C4-2B (cell line): ENCODE measurements around the gene PLEKHA8.

Experiments used
- ZFX ChIP-seq: fragments of 450-650 bp; IDR thresholded peaks from 2 replicates; pipeline ENCODE4 v1.6.1; 2017
- TF ChIP-seq, protein P1 (sequence below): fragments of 450-650 bp; conservative IDR thresholded peaks from 2 replicates; pipeline ENCODE4 v1.5.1; 2017; ENCODE audit warnings: mild to moderate bottlenecking

DNA sequence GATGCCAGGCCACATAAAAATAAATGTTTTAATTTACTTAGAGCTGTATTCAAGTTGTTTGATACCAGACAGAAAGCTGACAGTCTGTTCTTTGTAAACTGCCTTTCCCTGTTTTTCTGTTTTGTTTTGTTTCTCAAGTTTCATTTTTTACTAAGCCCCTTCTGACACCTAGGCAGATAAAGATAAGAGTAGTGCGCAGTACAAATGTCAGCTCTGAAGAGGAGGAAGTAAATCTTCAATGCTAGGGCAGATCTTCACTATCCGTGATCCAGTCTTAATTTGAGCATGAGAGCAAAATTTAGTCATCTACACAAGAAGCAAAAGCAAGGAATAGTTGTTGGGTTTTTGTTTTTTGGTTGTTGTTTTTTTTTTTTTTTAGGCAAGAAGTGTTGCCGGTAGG is 133.9 kb downstream of the PLEKHA8 start:
- TF ChIP-seq, protein P1, sequence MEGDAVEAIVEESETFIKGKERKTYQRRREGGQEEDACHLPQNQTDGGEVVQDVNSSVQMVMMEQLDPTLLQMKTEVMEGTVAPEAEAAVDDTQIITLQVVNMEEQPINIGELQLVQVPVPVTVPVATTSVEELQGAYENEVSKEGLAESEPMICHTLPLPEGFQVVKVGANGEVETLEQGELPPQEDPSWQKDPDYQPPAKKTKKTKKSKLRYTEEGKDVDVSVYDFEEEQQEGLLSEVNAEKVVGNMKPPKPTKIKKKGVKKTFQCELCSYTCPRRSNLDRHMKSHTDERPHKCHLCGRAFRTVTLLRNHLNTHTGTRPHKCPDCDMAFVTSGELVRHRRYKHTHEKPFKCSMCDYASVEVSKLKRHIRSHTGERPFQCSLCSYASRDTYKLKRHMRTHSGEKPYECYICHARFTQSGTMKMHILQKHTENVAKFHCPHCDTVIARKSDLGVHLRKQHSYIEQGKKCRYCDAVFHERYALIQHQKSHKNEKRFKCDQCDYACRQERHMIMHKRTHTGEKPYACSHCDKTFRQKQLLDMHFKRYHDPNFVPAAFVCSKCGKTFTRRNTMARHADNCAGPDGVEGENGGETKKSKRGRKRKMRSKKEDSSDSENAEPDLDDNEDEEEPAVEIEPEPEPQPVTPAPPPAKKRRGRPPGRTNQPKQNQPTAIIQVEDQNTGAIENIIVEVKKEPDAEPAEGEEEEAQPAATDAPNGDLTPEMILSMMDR, result no peak
- no peak for TF ChIP-seq ZFX
